K562 treated with DMSO at 1 percent for 4 hours (cell line): ENCODE results near the gene APOE. TPM values are rescaled to one million over a fixed set of nuclear protein-coding genes. Genes with fewer than 3 reads are reported as not detected.

Experiments used
- total RNA-seq: library from RNA; unstranded; fragments of 300-600 nt; gene quantifications from 2 replicates; pipeline ENCODE4 v1.2.3, GENCODE V29; 2022; ENCODE audit not compliant: insufficient read depth

APOE gene
- total RNA-seq = 1,934 and 2,198 TPM in 2 replicates

DNA sequence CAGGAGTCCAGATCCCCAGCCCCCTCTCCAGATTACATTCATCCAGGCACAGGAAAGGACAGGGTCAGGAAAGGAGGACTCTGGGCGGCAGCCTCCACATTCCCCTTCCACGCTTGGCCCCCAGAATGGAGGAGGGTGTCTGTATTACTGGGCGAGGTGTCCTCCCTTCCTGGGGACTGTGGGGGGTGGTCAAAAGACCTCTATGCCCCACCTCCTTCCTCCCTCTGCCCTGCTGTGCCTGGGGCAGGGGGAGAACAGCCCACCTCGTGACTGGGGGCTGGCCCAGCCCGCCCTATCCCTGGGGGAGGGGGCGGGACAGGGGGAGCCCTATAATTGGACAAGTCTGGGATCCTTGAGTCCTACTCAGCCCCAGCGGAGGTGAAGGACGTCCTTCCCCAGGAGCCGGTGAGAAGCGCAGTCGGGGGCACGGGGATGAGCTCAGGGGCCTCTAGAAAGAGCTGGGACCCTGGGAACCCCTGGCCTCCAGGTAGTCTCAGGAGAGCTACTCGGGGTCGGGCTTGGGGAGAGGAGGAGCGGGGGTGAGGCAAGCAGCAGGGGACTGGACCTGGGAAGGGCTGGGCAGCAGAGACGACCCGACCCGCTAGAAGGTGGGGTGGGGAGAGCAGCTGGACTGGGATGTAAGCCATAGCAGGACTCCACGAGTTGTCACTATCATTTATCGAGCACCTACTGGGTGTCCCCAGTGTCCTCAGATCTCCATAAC, at the start of gene APOE:
TSS of gene APOE (plus strand) at position 360 of the 724 bp plus-strand sequence. CDS start 829 bp downstream, outside the sequence.

DNA sequence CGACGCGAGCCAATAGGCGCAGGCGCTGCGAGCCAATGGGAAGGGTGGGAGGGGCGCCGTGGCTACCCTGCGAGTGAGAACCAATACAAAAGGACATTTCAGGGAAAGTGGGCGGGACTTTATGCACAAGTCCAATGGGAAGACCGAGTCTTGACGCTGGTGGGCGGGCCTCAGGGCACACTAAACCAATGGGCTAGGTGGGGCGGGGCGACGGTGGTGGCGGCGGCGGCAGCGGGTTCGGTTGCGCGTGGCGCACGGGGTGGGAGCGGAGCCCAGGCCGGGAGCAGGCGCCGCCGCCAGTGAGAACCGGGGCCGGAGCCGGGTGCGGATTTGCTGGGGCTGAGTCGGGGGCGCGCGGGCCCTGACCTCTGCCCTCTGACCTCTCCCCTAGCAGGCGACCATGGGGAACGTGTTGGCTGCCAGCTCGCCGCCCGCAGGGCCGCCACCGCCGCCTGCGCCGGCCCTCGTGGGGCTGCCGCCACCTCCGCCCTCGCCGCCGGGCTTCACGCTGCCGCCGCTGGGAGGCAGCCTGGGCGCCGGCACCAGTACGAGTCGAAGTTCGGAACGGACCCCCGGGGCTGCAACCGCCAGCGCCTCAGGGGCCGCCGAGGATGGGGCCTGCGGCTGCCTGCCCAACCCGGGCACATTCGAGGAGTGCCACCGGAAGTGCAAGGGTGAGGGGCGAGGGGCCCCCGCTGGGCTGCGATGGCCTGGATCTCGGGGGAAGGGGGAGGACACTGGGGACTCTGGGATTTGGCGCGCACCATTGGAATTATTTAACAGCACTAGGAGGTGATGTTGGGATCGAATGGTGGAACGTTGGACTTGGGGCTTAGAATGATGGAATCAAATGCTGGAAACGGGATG, 14.3 kb upstream of the APOE start, which contains the start of gene TOMM40:
TSS of gene TOMM40 (plus strand) at position 239 of the 867 bp plus-strand sequence. CDS start at position 401, 162 bp downstream.

DNA sequence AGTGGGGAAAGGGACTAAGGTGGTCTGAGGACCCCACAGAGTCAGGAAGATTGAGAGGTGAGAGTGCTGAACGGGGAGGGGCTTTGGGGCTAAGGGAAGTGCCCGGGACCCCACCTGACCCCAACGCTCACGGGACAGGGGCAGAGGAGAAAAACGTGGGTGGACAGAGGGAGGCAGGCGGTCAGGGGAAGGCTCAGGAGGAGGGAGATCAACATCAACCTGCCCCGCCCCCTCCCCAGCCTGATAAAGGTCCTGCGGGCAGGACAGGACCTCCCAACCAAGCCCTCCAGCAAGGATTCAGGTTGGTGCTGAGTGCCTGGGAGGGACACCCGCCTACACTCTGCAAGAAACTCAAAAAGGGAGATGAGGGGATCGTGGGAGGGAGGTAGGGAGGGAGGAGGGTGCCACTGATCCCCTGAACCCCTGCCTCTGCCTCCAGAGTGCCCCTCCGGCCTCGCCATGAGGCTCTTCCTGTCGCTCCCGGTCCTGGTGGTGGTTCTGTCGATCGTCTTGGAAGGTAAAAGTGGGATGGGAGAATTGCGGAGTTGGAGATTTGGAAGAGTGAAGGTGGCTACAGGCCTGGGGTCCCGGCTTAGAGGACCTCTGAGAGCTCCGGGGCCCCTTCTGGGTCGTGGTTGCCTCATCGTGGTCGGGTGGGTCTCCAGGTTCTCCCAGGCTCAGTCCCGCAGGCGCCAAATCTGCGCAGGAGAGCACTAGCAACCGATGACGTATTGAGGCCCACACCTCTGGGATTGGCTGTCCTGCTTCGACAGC, 9.0 kb downstream of the APOE start, which contains the start of gene APOC1:
TSS of gene APOC1 (plus strand) at position 176 of the 774 bp plus-strand sequence. CDS start at position 460, 284 bp downstream.

GRCh38 chr19:44942067-44942571, 36.5 kb downstream of the APOE start, which contains the start of gene APOC4:
APOC4 (plus strand) TSS chr19:44942237; CDS start chr19:44942278, 41 bp downstream.

DNA sequence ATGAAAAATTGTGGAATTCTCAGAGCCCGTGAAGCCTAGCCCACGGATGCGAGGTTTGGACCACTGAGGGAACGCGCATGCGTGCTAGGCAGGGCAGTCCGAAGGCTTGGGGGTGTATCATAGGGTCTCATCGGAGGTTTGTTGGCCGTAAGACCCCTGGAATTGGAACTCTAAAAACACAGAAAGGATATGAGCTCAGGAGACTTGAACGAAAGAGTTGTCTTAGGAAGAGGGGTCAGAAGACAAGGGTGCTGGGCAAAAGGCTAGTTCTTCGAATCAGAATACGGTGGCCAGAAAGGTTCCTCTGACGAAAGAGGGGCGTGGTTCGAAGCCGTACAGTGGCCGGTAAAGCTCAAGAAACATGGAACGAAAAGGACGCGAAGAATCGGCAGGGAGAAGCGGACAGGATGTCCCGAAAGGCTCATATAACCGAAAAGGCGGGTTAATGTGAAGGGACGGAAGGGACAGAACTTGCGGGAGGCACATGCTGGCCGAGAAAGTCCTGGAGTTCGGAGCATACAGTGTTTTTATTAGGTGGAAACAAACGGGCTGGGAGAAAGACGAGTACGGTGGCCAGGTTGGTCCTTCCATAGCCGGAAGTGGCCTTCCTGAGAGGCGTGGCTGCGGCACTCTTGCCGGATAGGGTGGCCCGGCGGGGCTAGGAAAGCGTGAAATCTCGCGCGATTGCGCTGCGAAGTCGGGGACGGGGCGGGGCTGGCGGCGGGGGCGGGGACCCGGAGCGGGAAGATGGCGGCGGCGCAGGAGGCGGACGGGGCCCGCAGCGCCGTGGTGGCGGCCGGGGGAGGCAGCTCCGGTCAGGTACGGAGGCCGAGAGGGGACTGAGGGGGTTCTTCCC, 49.3 kb downstream of the APOE start, which contains the start of gene CLPTM1:
TSS of gene CLPTM1 (plus strand) at position 732 of the 856 bp plus-strand sequence. CDS start at position 748, 16 bp downstream.

Other genes with a start within 250 kb of the APOE start
- 2.5 and 3.0 TPM in 2 replicates for gene CEACAM19, start 234.3 kb upstream of the APOE start, total RNA-seq
- gene CEACAM16, start 206.6 kb upstream of the APOE start, total RNA-seq = not detected in 2 replicates
- gene BCL3, start 157.1 kb upstream of the APOE start, total RNA-seq = 7.5 and 13.9 TPM in 2 replicates
- gene CBLC, start 127.9 kb upstream of the APOE start, total RNA-seq = 0.71 TPM in 1 of 2 replicates, not detected in the other
- gene BCAM, start 96.7 kb upstream of the APOE start, total RNA-seq = 3.5 and 4.6 TPM in 2 replicates
- 127 and 137 TPM in 2 replicates for gene NECTIN2, start 59.5 kb upstream of the APOE start, total RNA-seq
- gene TOMM40, start 14.5 kb upstream of the APOE start, total RNA-seq = 106 and 111 TPM in 2 replicates
- 849 and 1,275 TPM in 2 replicates for gene APOC1, start 8.8 kb downstream of the APOE start, total RNA-seq
- gene APOC4, start 36.4 kb downstream of the APOE start, total RNA-seq = not detected in 2 replicates
- not detected in 2 replicates for gene APOC2, start 40.3 kb downstream of the APOE start, total RNA-seq
- 66.0 and 92.3 TPM in 2 replicates for gene CLPTM1, start 49.6 kb downstream of the APOE start, total RNA-seq
- gene RELB, start 95.7 kb downstream of the APOE start, total RNA-seq = 7.5 and 10.9 TPM in 2 replicates
- gene CLASRP, start 133.2 kb downstream of the APOE start, total RNA-seq = 34.0 and 56.8 TPM in 2 replicates
- gene ZNF296, start 170.7 kb downstream of the APOE start, total RNA-seq = 3.4 and 6.1 TPM in 2 replicates
- 29.4 and 34.0 TPM in 2 replicates for gene GEMIN7, start 173.5 kb downstream of the APOE start, total RNA-seq
- 16.9 and 23.6 TPM in 2 replicates for gene PPP1R37, start 187.4 kb downstream of the APOE start, total RNA-seq